ENCODE data around the gene USP53.
"Not testable (repeated sequence)": the region's sequence is repeated elsewhere in the genome, so short reads cannot be mapped to it uniquely, and the experiment has no call there.

Gene USP53

GRCh38 chr4:119266153-119266552, 53.6 kb downstream of the USP53 start:
- in situ Hi-C loops (cut with HindIII; ENCODE audit: low sequenced_read_pairs), result no loop called here

DNA sequence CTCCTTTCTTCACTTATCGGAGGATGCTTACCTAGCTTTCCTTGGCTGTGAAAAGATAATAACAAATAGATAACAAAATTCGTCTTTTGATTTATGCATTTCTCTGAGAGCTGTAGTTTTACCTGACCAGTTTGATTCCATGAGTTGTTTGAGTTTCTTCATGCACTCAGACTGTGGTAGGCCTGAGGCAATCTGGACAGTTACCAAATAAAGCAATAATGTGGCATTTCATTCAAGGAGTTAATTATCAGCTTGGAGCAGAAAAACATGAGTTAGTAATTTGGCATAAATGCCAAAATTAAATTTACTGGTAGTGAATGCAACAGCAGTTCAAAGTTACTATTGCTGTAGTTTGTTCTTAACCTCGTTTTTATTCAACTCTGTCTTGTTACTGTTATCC, 56.0 kb downstream of the USP53 start:
- in situ Hi-C loops (cut with HindIII; ENCODE audit: low sequenced_read_pairs), result no loop called here

DNA sequence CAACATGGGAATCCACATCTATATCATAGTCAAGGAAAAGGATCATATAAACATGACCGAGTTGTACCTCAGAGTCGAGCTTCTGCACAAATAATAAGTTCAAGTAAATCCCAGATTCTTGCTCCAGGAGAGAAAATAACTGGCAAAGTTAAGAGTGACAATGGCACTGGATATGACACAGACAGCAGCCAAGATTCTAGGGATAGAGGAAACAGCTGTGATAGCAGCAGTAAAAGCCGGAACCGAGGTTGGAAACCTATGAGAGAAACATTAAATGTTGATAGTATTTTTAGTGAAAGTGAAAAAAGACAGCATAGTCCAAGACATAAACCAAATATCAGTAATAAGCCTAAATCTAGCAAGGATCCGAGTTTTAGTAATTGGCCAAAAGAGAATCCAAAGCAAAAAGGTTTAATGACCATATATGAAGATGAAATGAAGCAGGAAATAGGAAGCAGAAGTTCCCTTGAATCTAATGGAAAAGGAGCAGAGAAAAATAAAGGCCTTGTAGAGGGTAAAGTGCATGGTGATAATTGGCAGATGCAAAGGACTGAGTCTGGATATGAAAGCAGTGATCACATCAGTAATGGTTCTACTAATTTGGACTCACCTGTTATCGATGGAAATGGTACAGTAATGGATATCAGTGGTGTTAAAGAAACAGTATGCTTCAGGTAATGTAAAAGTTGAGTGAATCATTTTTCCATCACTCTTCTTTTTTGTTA, 59.0 kb downstream of the USP53 start:
- in situ Hi-C loops (cut with HindIII; ENCODE audit: low sequenced_read_pairs), result no loop called here

- in situ Hi-C loops (cut with HindIII; ENCODE audit: low sequenced_read_pairs), result not testable (repeated sequence)
Observed at GRCh38 chr4:119279541-119279940, 67.0 kb downstream of the USP53 start.

- in situ Hi-C loops (cut with HindIII; ENCODE audit: low sequenced_read_pairs), result not testable (repeated sequence)
Observed at GRCh38 chr4:119279945-119280344, 67.4 kb downstream of the USP53 start.

DNA sequence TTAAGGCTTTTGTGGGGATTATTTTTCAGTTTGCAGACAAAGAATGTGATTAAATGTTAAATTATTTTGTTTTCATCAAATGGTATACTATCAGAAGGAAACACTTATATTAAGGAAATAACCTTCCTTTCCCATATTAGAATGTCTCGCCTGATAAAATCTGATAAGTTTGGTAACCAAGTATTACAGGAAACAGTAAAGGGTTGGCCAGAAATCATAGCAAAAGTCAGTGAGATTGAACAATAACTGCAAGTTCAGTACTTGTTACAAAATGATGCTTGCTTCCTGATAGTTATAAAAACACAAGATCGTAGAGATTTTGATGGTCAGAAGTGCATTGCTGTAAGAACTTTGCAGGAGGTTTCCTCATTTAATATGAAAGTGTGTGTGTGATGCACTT, 68.9 kb downstream of the USP53 start:
- in situ Hi-C loops (cut with HindIII; ENCODE audit: low sequenced_read_pairs), result no loop called here

GRCh38 chr4:119284876-119285780, 72.6 kb downstream of the USP53 start:
- in situ Hi-C loops (cut with HindIII; ENCODE audit: low sequenced_read_pairs), result no loop called here

GRCh38 chr4:119286377-119287002, 74.0 kb downstream of the USP53 start:
- in situ Hi-C loops (cut with HindIII; ENCODE audit: low sequenced_read_pairs), result no loop called here

- in situ Hi-C loops (cut with HindIII; ENCODE audit: low sequenced_read_pairs), result no loop called here
Observed at GRCh38 chr4:119289313-119289712, 76.8 kb downstream of the USP53 start.

- in situ Hi-C loops (cut with HindIII; ENCODE audit: low sequenced_read_pairs), result no loop called here
Observed at GRCh38 chr4:119290598-119290997, 78.1 kb downstream of the USP53 start.

DNA sequence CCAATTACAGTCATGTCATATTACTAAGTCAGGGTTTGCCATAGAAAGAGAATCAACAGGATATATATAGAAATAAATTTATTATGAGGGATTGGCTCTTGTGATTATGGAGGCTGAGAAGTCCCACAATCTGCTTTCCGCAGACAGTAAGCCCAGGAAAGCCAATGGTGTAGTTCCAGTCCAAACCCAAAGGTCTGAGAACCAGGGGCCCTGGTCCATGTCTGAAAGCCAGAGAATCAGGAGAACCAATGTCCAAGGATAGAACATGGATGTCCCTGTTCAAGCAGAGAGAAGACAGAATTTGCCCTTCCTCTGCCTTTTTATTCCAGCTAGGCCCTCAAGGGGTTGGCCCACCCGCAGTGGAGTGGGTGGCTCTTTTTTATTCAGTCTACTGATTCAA, 83.8 kb downstream of the USP53 start:
- in situ Hi-C loops (cut with HindIII; ENCODE audit: low sequenced_read_pairs), result no loop called here

DNA sequence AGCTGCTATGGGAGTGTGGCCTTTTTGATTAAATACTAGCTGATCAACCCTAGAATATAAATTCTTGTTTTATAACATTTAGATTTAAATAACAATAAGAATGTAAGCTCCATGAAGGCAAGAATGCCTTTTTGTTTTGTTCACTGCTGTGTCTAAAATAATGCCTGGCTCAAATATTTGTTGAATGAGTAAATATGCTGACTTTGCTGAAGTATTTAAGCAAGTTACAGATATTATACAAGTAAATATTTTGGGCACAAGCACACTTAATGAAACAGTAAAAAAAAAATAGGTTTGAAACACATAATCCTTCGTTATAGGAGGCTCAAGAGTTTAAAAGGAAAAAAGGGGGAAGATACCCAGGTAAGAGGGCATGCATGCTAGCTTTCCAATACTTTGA, 85.3 kb downstream of the USP53 start:
- in situ Hi-C loops (cut with HindIII; ENCODE audit: low sequenced_read_pairs), result no loop called here

DNA sequence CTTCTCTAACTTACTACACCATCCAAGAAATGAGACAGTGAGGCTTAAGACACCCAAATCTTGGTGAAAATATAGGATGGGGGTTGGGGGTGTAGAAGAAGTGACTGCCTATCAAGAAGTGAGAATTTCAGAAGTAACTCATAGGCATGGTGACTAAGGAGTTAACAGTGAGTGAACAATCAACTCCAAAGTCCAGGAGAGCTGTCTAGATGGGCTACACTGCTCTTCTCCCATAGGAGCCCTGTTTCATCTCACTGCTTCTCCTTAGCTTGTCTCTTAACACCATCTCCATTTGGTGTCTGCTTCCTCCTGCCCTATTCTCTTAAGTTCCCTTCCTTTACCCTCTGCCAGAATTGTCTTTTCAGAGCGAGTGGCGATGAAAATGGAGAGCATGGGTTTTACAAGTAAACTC, 86.8 kb downstream of the USP53 start:
- in situ Hi-C loops (cut with HindIII; ENCODE audit: low sequenced_read_pairs), result no loop called here

DNA sequence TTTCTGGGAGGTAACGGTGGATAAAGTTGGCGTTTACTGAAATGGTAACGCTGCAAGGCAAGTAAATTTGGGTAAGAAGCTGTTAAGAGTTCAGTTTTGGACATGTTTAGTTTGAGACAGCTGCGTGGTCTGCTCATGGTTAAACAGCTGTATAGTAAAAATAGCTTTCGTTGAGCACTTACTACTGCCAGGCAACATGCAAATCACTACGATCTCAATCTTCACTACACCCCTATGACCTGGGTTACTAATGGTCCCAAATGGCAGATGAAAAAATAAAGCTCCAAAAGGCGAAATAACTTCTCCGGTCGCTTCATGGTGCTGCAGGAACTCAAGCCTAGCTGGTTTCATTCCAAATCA, 87.2 kb downstream of the USP53 start:
- in situ Hi-C loops (cut with HindIII; ENCODE audit: low sequenced_read_pairs), result no loop called here

GRCh38 chr4:119300101-119300978, 87.8 kb downstream of the USP53 start:
- in situ Hi-C loops (cut with HindIII; ENCODE audit: low sequenced_read_pairs), result no loop called here

DNA sequence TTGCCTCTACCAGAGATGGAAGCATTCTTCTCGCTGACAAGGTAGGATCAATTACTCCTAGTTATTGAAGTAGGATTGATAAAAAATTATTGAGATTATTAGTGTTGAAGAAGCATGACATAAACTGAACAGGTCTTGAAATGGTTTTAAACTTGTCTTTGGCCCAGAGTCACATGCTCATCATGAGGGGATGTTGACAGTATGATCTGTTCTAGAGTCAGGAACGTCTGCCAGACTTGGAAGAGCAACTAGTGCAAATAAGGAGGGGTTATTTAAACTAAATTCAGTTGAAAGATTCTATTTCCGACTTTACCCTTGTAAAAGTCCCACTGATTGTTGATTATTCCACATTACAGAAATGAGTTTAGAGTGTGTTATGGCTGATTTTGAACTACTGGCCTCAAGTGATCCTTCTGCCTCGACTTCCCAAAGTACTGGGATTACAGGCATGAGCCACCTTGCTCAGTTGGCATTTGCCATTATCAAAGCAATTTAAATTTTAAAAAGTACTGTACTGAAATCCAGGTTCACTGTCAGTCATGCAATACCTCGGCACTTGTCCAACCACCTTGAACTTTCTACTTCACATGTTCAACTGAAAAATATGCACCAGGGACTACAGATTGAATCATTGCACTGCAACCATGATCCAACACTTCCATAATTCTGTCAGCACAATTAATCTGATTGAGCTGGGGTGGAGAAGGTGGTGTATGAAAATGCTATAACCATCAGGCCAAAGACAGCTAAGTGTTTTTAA, 89.7 kb downstream of the USP53 start:
- in situ Hi-C loops (cut with HindIII; ENCODE audit: low sequenced_read_pairs), result no loop called here

- in situ Hi-C loops (cut with HindIII; ENCODE audit: low sequenced_read_pairs), result no loop called here
Observed at GRCh38 chr4:119303587-119304305, 91.2 kb downstream of the USP53 start.

DNA sequence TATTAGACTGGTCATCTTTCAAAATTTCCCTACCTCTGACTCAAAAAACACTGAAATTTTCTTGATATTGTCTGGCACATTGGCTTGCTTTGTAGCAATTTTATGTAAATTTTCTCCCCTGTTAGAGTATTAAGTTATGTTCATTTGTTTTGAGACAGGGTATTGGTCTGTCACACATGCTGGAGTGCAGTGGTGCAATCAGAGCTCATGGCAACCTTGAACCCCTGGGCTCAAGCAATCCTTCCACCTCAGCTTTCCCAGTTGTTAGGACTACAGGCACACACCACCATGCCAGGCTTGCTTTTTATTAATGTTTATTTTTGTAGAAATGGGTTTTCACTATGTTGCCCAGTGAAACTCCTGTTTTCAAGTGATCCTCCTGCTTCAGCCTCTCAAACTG, 91.9 kb downstream of the USP53 start:
- in situ Hi-C loops (cut with HindIII; ENCODE audit: low sequenced_read_pairs), result no loop called here

- in situ Hi-C loops (cut with HindIII; ENCODE audit: low sequenced_read_pairs), result no loop called here
Observed at GRCh38 chr4:119307606-119308005, 95.1 kb downstream of the USP53 start.

All from endothelial cell of hepatic sinusoid (primary cell).